ENCODE data around the gene BICD2. TPM values are rescaled to one million over a fixed set of nuclear protein-coding genes. Genes with fewer than 3 reads are reported as not detected.

The BICD2 gene
- total and polyA plus RNA-seq, 10 of the 15 experiments (the other 5 are each of a cell fraction or from before 2014, with no cell fraction given) = 5.3 to 25.5 (median 14.4) TPM

DNA sequence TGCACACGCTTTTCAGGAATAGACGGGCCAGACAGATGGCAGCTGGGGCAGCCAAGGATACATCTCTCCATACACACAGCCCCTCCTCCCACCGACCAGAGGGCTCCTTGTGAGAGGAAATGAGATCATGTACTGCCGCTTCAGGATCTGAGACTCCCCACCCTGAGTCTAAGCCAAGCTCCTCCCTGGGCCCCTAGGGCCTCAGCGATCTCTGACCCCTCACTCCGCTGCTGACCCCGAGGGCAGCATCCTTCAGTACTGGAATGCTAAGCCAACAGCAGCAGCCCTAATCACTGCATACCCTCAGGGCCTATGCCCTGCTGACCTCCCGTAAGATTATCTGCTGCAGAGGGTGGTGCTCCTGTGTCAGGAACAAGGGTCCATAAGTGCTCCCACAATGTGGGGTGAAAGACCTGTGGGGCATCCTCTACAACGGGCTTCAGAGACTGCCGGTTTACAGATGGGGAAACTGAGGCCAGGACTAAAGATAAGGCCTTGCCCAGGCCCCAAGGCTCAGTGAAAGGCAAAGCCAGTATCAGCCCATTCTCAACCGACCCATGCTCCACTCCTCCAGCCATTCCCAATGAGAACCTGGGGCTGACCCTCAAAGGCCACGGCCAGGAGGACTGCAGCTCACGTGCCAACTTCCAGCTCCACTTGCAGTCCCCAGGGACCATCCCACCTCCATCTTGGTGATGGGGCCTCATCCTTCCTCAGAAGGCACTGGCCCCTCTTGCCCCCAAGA is 37.5 kb downstream of the BICD2 start:
- H3K4me3 ChIP-seq = no peak overlapping the region
- H3K9ac ChIP-seq (ENCODE audit: control insufficient read depth, insufficient read depth, low read length) = no peak overlapping the region
- no peak overlapping the region for H3K4me2 ChIP-seq (ENCODE audit: control insufficient read depth, insufficient read depth)
- ChIA-PET POLR2A (no interaction called here), CTCF (no interaction called here), RAD21 (ENCODE audit: unreplicated experiment) (no interaction called here), SMC1A (ENCODE audit: uncharacterized antibody, unreplicated experiment) (no interaction called here)
- peaks cover 5% of the 10 kb centered on the region for H4K20me1 ChIP-seq (ENCODE audit: control insufficient read depth, insufficient read depth)
- no peak for FAIRE-seq
- no peak overlapping the region for H3K27ac ChIP-seq (ENCODE audit: control insufficient read depth, insufficient read depth)
- peaks cover 35% of the 10 kb centered on the region for H3K4me1 ChIP-seq (ENCODE audit: control insufficient read depth, insufficient read depth, low read length)
- no peaks in the 10 kb centered on the region for H3K27me3 ChIP-seq (replicated peaks in 1 of 2; ENCODE audit: control insufficient read depth in 2 of 2, insufficient read depth in 2 of 2, low read length in 1 of 2)
- H3K79me2 ChIP-seq (ENCODE audit: control insufficient read depth, insufficient read depth, low read length) = peaks cover 11% of the 10 kb centered on the region
- intact Hi-C loops (cut with micrococcal nuclease; ENCODE audit: unreplicated experiment) = no loop called here
- no peak for DNase-seq (ENCODE audit: low read depth, low spot score)
- in situ Hi-C loops (cut with MboI) = no loop called here
- no peak for ATAC-seq
- no peak overlapping the region for H2AFZ ChIP-seq (ENCODE audit: control insufficient read depth, low read depth, low read length)
- TF ChIP-seq, protein P1, sequence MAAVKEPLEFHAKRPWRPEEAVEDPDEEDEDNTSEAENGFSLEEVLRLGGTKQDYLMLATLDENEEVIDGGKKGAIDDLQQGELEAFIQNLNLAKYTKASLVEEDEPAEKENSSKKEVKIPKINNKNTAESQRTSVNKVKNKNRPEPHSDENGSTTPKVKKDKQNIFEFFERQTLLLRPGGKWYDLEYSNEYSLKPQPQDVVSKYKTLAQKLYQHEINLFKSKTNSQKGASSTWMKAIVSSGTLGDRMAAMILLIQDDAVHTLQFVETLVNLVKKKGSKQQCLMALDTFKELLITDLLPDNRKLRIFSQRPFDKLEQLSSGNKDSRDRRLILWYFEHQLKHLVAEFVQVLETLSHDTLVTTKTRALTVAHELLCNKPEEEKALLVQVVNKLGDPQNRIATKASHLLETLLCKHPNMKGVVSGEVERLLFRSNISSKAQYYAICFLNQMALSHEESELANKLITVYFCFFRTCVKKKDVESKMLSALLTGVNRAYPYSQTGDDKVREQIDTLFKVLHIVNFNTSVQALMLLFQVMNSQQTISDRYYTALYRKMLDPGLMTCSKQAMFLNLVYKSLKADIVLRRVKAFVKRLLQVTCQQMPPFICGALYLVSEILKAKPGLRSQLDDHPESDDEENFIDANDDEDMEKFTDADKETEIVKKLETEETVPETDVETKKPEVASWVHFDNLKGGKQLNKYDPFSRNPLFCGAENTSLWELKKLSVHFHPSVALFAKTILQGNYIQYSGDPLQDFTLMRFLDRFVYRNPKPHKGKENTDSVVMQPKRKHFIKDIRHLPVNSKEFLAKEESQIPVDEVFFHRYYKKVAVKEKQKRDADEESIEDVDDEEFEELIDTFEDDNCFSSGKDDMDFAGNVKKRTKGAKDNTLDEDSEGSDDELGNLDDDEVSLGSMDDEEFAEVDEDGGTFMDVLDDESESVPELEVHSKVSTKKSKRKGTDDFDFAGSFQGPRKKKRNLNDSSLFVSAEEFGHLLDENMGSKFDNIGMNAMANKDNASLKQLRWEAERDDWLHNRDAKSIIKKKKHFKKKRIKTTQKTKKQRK (IDR thresholded peaks at IDR 0.05; ENCODE audit: low read depth, low read length) = no peak
- no peak for TF ChIP-seq HDGF (IDR thresholded peaks at IDR 0.05)
- TF ChIP-seq TBL1XR1 (IDR thresholded peaks at IDR 0.05; ENCODE audit: low read depth, low read length) = no peak
- no peak for TF ChIP-seq ZNF622 (IDR thresholded peaks at IDR 0.05)
- TF ChIP-seq POLR2A (IDR thresholded peaks at IDR 0.05; ENCODE audit: low read depth, low read length) = no peak
- no peak for TF ChIP-seq YY1 (IDR thresholded peaks at IDR 0.05; ENCODE audit: low read depth, low read length)
- TF ChIP-seq CHD4 (IDR thresholded peaks at IDR 0.05) = no peak
- TF ChIP-seq BACH1 (IDR thresholded peaks at IDR 0.05; ENCODE audit: borderline replicate concordance) = no peak
- no peak for TF ChIP-seq CEBPB (IDR thresholded peaks at IDR 0.05; ENCODE audit: borderline replicate concordance in 1 of 2, low read depth in 2 of 2, low read length in 2 of 2)
- 90% methylated on average over 13 of the region's 13 CpGs for WGBS (ENCODE audit: insufficient coverage, insufficient replicate concordance, low lambda C conversion rate, missing lambda C conversion rate)
- H3K9me3 ChIP-seq (replicated peaks; ENCODE audit: control insufficient read depth, insufficient read depth, low read length) = no peaks in the 10 kb centered on the region
- peaks cover 5 to 50% of the 10 kb centered on the region in 2 experiments for H3K36me3 ChIP-seq (ENCODE audit: control insufficient read depth in 2 of 2, insufficient read depth in 2 of 2, low read length in 1 of 2)
- no TSS peak for BruUV-seq (replicated peaks)
